Activated naive CD8-positive, alpha-beta T cell treated with anti-CD3 and anti-CD28 coated beads, Interleukin-2, amount 50 U/mL, for 24 hours (primary cell): ENCODE data around the gene ARL14EP.

Experiments
- ATAC-seq: fragments of 150-1000 bp; cut with Tn5 transposase; one replicate; pipeline ENCODE4 v1.10.0; 2021
- DNase-seq: peaks from one replicate; pipeline ENCODE4 v3.0.0; 2021
- H3K27ac Mint-ChIP-seq: one replicate; pipeline ENCODE4 v1.8.0; 2021; ENCODE audit warnings: mild to moderate bottlenecking, mixed read lengths
- H3K27me3 Mint-ChIP-seq: one replicate; pipeline ENCODE4 v1.8.0; 2021; ENCODE audit warnings: mixed read lengths
- H3K36me3 Mint-ChIP-seq: one replicate; pipeline ENCODE4 v1.8.0; 2021; ENCODE audit warnings: low read depth, mixed read lengths
- H3K4me1 Mint-ChIP-seq: one replicate; pipeline ENCODE4 v1.8.0; 2021; ENCODE audit warnings: mixed read lengths
- H3K4me3 Mint-ChIP-seq: one replicate; pipeline ENCODE4 v1.8.0; 2021; ENCODE audit warnings: mild to moderate bottlenecking, moderate library complexity, mixed read lengths
- H3K9me3 Mint-ChIP-seq: one replicate; pipeline ENCODE4 v1.8.0; 2021; ENCODE audit warnings: mixed read lengths

ARL14EP gene

GRCh38 chr11:30381879-30382278, 59.0 kb downstream of the ARL14EP start:
- no peaks in the 10 kb centered on the region for H3K36me3 Mint-ChIP-seq
- no peak for DNase-seq

More at GRCh38 chr11:30381879-30382278, 59.0 kb downstream of the ARL14EP start:
- Mint-ChIP-seq H3K4me1 (no peaks in the 10 kb centered on the region), H3K9me3 (no peaks in the 10 kb centered on the region), H3K27ac (no peak overlapping the region), H3K27me3 (peaks cover 3% of the 10 kb centered on the region), H3K4me3 (no peak overlapping the region)
- ATAC-seq = no peak
